CD1c-positive myeloid dendritic cell (primary cell): ENCODE measurements around the gene FIG4.
A peak's percentile ranks its signal among the peaks of the same experiment; 100 is the strongest.

Experiments used
- DNase-seq: peaks from one replicate; pipeline ENCODE4 v3.0.0-alpha.2; 2016; ENCODE audit errors: extremely low spot score

The FIG4 gene

DNA sequence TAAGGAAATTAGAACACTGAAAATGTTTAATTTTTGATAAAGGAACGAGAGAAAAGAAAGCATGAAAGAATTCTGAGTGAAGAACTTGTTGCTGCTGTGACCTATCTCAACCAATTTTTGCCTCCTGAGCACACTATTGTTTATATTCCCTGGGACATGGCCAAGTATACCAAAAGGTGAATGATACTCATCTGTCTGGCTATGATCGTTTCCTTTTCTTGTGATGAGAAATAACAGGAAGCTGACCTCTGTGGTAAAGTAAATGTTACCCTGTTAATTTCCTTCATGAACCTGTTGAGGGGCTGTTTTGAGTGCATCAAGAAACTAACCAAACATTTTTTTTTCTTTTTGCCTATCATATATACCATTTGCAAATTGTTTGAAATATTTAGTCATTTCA is 69.1 kb downstream of the FIG4 start:
- DNase-seq, result no peak

GRCh38 chr6:109762166-109762565 is 71.1 kb downstream of the FIG4 start:
- DNase-seq, result no peak

DNA sequence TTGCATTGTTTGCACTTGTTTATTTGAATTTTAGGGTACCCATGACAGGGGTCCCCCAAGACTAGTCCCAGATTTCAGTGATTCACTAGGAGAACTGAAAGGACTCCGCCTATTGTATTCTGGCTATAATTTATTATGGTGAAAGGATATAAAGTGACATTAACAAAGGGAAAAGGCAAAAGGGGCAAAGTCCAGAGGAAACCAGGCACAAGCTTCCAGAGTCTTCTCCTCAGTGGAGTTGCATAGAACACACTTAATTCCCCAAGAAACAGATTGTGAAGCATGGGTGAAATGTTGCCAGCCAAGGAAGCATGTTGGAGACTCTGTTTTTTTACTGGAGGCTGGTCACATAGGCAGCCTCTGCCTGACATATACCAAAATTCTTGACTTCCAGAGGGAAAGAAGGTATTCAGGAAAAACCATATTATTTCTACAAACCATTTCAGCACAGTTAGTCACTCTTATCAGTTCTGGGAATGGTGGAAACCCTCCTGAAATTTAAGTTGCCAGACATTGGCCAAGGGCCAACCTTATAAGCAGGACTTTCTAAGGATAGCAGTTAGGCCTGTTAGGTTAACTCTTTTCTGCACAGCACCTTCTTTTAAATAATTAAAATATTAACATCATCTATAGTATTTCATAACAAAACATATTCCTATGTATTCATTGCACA is 71.8 kb downstream of the FIG4 start:
- no peak for DNase-seq

DNA sequence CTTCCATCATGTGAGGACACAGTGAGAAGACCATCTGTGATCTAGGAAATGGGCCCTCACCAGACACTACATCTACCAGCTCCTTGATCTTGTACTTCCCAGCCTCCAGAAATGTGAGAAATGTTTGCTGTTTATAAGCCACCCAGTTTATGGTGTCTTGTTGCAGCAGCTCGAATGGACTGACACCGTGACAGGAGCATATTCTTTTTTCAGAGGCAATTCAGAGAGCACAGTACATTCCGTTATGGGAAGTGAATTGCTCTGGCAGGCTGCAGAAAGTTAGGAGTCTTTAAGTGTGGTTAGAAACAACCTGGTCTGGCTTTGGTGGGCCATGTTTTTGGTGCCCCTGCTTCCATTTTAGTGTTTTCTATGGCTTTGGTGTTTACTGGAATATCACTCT is 75.1 kb downstream of the FIG4 start:
- DNase-seq, result no peak

- no peak for DNase-seq
Measured at GRCh38 chr6:109767961-109768360, 76.9 kb downstream of the FIG4 start.

GRCh38 chr6:109768485-109768884 is 77.4 kb downstream of the FIG4 start:
- no peak for DNase-seq

- DNase-seq, result no peak
Measured at GRCh38 chr6:109769213-109769612, 78.1 kb downstream of the FIG4 start.

DNA sequence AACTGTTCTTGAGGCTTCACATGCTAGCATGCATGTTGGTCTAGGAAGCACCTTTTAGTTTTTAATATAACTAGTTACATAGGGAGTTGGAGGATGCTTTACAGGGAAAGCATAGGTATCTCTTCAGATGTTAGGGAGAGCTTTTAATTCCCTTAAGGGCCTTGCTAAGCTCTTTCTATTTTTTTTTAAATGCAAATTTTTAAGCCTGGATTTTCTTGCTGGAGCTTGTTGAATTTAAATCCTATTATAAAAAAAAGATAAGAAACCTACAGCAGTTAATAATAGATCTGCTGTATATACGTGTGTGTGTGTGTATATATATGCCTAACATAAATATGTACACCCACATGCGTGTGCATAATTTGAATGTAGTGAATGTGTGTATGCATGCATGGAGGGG is 79.0 kb downstream of the FIG4 start:
- no peak for DNase-seq

DNA sequence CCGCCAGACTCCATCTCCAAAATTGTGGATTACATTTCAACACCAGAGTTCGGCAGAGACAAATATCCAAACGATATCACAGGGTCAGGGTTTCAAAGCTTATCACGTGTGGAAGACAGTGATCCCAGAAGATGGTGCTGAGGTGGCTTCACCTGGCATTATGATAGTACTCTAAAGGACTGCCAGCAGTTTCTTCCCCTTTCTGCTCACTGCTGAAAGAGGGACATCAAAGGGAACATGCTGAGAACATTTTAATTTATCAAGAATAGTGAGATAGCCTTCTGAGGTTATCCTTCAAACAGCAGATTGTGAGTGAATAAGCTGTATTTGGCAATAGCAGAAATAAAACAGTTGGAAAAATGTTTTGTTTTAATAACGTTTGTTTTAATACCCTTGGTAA is 79.7 kb downstream of the FIG4 start:
- DNase-seq, result no peak

DNA sequence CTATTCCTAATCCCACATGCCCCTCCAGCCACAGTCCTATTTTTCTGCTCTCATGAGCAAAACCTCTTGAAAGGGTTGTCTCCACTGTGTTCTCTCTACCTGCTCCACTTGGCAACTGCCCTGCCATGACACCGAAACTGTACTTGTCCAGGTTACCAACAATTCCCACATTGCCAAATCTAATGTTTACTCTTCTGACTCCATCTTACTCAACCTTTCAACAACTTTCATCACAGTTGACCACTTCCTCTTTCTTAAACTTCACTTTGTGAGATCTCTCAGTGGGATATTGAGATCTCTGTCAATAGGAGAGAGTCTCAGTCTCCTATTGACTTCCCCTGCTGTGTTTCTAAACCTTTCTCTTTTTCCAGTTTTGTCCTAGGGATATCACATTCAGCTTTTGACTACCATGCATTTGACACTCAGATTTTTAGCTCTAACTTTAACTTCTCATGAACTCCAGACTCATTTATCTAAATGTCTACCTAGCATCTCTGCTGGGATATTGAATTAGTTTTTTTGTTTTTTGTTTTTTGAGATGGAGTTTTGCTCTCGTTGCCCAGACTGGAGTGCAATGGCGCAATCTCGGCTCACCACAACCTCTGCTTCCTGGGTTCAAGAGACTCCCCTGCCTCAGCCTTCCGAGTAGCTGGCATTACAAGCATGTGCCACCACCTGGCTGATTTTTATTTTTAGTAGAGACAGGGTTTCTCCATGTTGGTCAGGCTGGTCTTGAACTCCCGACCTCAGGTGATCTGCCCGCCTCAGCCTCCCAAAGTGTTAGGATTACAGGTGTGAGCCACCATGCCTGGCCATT is 81.1 kb downstream of the FIG4 start:
- DNase-seq, result peak; percentile 81

- DNase-seq, result no peak
Measured at GRCh38 chr6:109772883-109773431, 81.9 kb downstream of the FIG4 start.

GRCh38 chr6:109781001-109781400 is 89.9 kb downstream of the FIG4 start:
- DNase-seq, result no peak

DNA sequence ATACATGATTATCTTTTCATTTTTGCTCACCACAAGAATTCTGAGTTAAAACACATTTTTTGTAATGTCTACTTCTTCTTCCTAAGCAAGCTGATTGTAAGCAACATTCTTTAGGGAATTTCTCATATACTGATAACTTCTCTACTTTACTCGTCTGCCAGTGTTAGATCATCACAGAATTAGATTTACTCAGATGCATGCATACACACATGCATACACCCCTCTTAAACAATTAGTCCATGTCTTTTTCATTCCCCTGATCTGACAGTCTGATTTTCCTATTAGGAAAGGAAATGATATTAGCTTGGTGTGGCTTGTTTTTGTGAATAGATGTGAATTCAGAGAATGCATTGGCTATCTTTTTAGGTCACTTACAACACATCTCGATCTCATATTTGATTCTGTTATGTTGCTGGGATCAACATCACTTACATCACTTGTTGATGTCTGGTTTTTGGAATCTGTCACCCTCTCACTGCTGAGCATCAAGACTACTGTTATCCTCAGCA is 91.4 kb downstream of the FIG4 start:
- no peak for DNase-seq

- DNase-seq, result peak; percentile 21
Measured at GRCh38 chr6:109783250-109783986, 92.3 kb downstream of the FIG4 start.

- no peak for DNase-seq
Measured at GRCh38 chr6:109787312-109787711, 96.2 kb downstream of the FIG4 start.

- no peak for DNase-seq
Measured at GRCh38 chr6:109788687-109789086, 97.6 kb downstream of the FIG4 start.

- no peak for DNase-seq
Measured at GRCh38 chr6:109790131-109790530, 99.0 kb downstream of the FIG4 start.

DNA sequence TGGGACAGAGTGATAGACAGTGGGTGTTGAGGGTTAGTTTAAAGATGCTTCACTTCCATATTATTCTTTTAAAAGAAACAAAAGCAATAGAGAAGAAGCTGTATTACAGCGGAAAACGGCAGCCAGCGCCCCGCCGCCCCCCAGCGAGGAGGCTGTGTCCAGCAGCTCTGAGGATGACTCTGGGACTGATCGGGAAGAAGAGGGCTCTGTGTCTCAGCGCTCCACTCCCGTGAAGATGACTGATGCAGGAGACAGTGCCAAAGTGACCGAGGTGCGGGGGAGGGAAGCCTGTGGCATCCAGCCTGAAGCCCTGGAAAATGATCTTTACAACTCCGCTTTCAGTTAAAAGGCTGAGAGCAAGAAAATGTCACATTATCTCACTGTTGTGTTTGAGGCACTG is 100.2 kb downstream of the FIG4 start:
- no peak for DNase-seq

DNA sequence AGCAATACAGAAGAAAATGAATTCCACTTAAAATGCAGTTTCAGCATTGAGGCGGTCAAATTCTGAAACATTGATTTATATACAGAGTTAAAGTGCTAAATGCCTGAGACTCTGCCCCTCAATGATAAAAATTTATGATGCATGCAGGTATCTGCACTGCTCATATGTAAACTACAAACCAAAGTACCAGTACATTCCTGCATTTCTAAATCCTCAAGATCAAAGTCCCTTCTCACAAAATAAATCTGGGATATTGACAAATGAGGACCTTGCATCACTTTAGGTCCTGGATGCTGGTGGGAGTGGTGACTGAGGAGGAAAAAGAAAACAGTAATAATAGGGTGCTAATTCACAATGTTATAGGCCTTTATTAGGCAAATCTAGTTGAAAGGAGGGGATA is 101.9 kb downstream of the FIG4 start:
- DNase-seq, result no peak

DNA sequence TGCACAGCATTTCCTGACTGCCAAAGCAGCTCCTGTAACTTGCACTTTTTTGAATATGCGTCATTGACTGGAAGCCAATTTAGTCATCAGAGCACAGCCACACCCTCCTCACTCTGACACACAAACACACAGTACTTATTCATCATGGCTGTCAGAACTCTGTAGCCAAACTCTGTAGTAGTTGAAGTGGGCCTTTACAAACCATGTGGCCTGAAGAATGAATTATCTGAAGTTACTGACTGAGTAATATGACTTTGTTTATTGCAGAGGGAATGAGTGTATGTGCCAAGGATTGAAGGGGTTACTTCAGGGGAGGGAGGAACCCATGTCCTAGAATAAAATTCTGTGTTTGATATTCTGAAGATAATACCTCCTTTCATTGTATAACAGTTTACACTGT is 102.7 kb downstream of the FIG4 start:
- DNase-seq, result no peak

- DNase-seq, result no peak
Measured at GRCh38 chr6:109794201-109794923, 103.3 kb downstream of the FIG4 start.
